OCI-LY3 (cell line): ENCODE data around the gene GCSAM.
A peak's percentile ranks its signal among the peaks of the same experiment; 100 is the strongest.

Experiments used
- H2AFZ ChIP-seq: fragments of 200-600, 300-600 bp; shearing (Covaris generic); 2 replicates; pipeline ENCODE4 v1.6.0; 2014; ENCODE audit warnings: antibody characterized with exemption, low read depth, low read length
- H3K27ac ChIP-seq: fragments of 200-600, 300-600 bp; sonication (generic); 2 replicates; pipeline ENCODE4 v1.5.1; 2014; ENCODE audit warnings: mild to moderate bottlenecking, low read length, moderate library complexity, mixed read lengths
- H3K27me3 ChIP-seq: fragments of 200-600, 300-600 bp; sonication (generic); 2 replicates; pipeline ENCODE4 v1.6.1; 2014; ENCODE audit warnings: low read depth, low read length, mixed read lengths
- H3K36me3 ChIP-seq: fragments of 200-600, 300-600 bp; sonication (generic); replicated peaks from 2 replicates; pipeline ENCODE3; 2014; ENCODE audit warnings: low read depth, low read length, mixed read lengths
- H3K4me1 ChIP-seq: fragments of 300-600, 200-600 bp; sonication (generic); 2 replicates; pipeline ENCODE4 v1.6.1; 2014; ENCODE audit warnings: low read length, mixed read lengths
- H3K4me2 ChIP-seq: fragments of 200-600, 300-600 bp; sonication (generic); 2 replicates; pipeline ENCODE4 v1.6.1; 2014; ENCODE audit warnings: low read length, mixed read lengths
- H3K4me3 ChIP-seq: fragments of 300-600, 200-600 bp; sonication (generic); 2 replicates; pipeline ENCODE4 v1.5.1; 2014; ENCODE audit warnings: antibody characterized with exemption, mild to moderate bottlenecking, low read length, moderate library complexity
- H3K79me2 ChIP-seq: fragments of 300-600, 200-600 bp; shearing (Covaris generic); 2 replicates; pipeline ENCODE4 v1.6.1; 2014; ENCODE audit warnings: mild to moderate bottlenecking, low read length, mixed read lengths
- H3K9ac ChIP-seq: fragments of 300-600, 200-600 bp; shearing (Covaris generic); 2 replicates; pipeline ENCODE4 v1.6.0; 2014; ENCODE audit warnings: mild to moderate bottlenecking, low read length, moderate library complexity
- H3K9me3 ChIP-seq: fragments of 200-600, 300-600 bp; shearing (Covaris generic); 2 replicates; pipeline ENCODE4 v1.6.1; 2014; ENCODE audit warnings: low read length, mixed read lengths; ENCODE audit not compliant: insufficient read depth
- H4K20me1 ChIP-seq: fragments of 200-600, 300-600 bp; sonication (generic); 2 replicates; pipeline ENCODE4 v1.6.1; 2016; ENCODE audit warnings: low read length, mixed read lengths; ENCODE audit not compliant: insufficient read depth
- EZH2phosphoT487 ChIP-seq: fragments of 200-600 bp; shearing (Covaris generic); IDR thresholded peaks from 2 replicates; pipeline ENCODE4 v1.6.1; 2018; ENCODE audit warnings: antibody characterized with exemption, mixed run types, low read depth
- TF ChIP-seq, protein P1 (sequence below): fragments of 200-600, 300-600 bp; sonication (generic); IDR thresholded peaks from 2 replicates; pipeline ENCODE4 v1.5.1; 2014; ENCODE audit warnings: antibody characterized with exemption, low read length, low read depth

GCSAM gene

DNA sequence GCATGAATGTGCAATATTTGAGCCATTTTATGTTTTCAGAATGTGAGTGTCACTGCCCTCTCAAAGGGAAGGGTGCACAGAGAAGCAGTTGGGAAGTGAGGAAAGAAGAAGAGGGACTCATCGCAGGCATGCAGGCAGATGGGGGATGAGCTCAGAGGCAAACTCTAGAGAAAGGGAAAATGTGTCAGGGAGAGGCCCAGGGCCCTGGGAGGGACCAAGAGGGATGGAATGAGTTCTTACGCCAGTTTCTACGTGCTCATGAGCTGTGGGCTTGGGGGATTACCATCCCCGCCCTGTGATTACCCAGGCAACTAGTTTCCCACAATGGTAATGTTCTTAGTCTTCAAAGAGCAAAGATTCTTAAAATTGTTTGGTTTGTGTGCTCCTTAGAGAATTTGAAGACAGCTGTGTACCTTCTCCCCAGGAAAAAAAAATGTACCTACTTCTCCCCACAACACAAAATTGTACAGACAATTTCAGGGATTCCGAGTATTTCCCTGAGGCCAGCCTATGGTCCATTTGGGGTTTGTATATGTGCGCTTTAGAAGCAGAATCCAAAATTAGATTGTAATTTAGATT, 17.8 kb downstream of the GCSAM start:
- Histone ChIP-seq H3K36me3 (peaks cover 3% of the 10 kb centered on the region), H3K27me3 (no peaks in the 10 kb centered on the region), H3K9ac (peak overlapping the region; percentile 48), H3K4me3 (peak overlapping the region; percentile 60), H3K4me1 (peaks cover 77% of the 10 kb centered on the region), H3K4me2 (peak overlapping the region; percentile 93), H4K20me1 (no peaks in the 10 kb centered on the region), H3K79me2 (no peaks in the 10 kb centered on the region), H3K27ac (peak overlapping the region; percentile 82), H3K9me3 (no peaks in the 10 kb centered on the region), H2AFZ (peak overlapping the region; percentile 64; the same call in 1 of the 2 replicates)
- TF ChIP-seq, protein P1, sequence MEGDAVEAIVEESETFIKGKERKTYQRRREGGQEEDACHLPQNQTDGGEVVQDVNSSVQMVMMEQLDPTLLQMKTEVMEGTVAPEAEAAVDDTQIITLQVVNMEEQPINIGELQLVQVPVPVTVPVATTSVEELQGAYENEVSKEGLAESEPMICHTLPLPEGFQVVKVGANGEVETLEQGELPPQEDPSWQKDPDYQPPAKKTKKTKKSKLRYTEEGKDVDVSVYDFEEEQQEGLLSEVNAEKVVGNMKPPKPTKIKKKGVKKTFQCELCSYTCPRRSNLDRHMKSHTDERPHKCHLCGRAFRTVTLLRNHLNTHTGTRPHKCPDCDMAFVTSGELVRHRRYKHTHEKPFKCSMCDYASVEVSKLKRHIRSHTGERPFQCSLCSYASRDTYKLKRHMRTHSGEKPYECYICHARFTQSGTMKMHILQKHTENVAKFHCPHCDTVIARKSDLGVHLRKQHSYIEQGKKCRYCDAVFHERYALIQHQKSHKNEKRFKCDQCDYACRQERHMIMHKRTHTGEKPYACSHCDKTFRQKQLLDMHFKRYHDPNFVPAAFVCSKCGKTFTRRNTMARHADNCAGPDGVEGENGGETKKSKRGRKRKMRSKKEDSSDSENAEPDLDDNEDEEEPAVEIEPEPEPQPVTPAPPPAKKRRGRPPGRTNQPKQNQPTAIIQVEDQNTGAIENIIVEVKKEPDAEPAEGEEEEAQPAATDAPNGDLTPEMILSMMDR: no peak
- no peak for TF ChIP-seq EZH2phosphoT487

DNA sequence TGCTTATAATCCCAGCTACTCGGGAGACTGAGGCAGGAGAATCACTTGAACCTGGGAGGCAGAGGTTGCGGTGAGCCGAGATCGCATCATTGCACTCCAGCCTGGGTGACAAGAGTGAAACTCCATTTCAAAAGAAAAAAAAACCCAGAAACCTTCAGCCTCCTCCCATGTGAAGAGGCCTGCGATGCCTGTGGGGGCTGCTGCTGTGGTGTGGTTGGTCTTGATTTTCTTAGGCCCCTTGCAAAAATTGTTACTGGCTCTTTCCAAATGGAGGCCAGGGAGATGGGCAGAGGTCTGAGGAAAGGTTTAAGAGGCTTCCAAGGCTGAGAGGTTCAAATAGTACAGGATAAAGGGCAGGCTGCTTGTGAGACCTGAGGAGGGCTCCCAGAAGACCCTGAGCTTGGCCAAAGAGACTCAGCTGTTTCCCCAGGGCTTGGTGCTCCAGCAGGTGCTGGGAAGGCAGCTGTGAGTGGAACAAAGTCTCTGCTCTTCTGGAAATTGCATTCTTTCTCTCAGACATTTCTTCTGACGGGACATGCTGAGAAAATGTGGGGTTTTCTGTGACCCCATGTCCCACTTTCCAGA, 18.4 kb downstream of the GCSAM start:
- Histone ChIP-seq H3K4me3 (peak overlapping the region; percentile 60), H3K4me1 (peaks cover 75% of the 10 kb centered on the region), H3K9me3 (no peaks in the 10 kb centered on the region), H3K36me3 (peaks cover 3% of the 10 kb centered on the region), H3K4me2 (peak overlapping the region; percentile 93), H4K20me1 (no peaks in the 10 kb centered on the region), H3K79me2 (no peaks in the 10 kb centered on the region), H3K9ac (peak overlapping the region; percentile 48), H2AFZ (peak overlapping the region; percentile 64; the same call in 1 of the 2 replicates), H3K27ac (peak overlapping the region; percentile 82), H3K27me3 (no peaks in the 10 kb centered on the region)
- no peak for TF ChIP-seq EZH2phosphoT487
- TF ChIP-seq, protein P1: no peak

DNA sequence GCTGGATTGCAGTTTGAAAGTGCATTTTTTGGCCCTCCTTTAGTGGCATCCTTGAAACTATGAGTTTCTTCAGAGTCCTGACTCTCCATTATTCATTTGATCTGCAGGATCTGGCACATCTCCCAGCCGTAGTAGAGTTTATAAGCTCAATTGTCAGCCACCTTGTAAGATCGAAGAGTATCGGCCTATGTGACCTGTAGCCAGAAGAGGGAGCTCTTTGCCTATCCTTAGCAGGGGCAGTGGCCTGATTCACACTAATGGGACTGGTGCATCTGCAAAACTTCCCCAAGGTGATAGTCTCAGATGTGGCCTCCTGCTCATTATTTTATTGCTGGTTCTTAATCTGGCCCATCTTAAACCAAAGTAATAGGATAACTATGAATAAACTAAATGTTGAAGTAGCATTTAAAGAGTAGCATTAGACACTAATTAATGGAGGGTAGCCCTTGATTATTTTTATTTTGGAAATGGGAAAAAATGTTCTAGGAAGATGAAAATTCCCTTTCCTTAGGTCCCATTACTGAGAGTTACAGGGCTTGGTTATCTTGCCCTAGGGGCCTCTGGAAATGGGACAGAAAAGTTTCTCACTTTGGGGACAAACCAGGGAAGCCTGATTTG, 21.2 kb downstream of the GCSAM start:
- H3K4me3 ChIP-seq: no peak overlapping the region
- H4K20me1 ChIP-seq: no peaks in the 10 kb centered on the region
- H2AFZ ChIP-seq: no peak overlapping the region
- no peak overlapping the region for H3K27ac ChIP-seq
- no peak overlapping the region for H3K4me2 ChIP-seq
- H3K9me3 ChIP-seq: no peaks in the 10 kb centered on the region
- no peaks in the 10 kb centered on the region for H3K36me3 ChIP-seq
- peaks cover 49% of the 10 kb centered on the region for H3K4me1 ChIP-seq
- TF ChIP-seq, protein P1: peak; percentile 92
- TF ChIP-seq EZH2phosphoT487: no peak
- no peak overlapping the region for H3K9ac ChIP-seq
- H3K27me3 ChIP-seq: no peaks in the 10 kb centered on the region
- H3K79me2 ChIP-seq: no peaks in the 10 kb centered on the region

GRCh38 chr3:112109322-112109721, 23.7 kb downstream of the GCSAM start:
- Histone ChIP-seq H3K9ac (no peak overlapping the region), H3K4me1 (peaks cover 24% of the 10 kb centered on the region), H2AFZ (no peak overlapping the region), H3K36me3 (no peaks in the 10 kb centered on the region), H3K4me2 (no peak overlapping the region), H3K9me3 (no peaks in the 10 kb centered on the region), H4K20me1 (no peaks in the 10 kb centered on the region), H3K27me3 (no peaks in the 10 kb centered on the region), H3K27ac (no peak overlapping the region), H3K4me3 (no peak overlapping the region), H3K79me2 (no peaks in the 10 kb centered on the region)
- TF ChIP-seq EZH2phosphoT487: no peak
- TF ChIP-seq, protein P1: no peak
